RWPE2 (cell line): ENCODE data around the gene PROKR2.

Source experiments
- ATAC-seq: fragments of 200-7000 bp; cut with Tn5 transposase; 3 replicates; pipeline ENCODE4 v1.9.1; 2021; ENCODE audit warnings: low read depth
- DNase-seq: peaks from one replicate; pipeline ENCODE4 v3.0.0-alpha.2; 2020; ENCODE audit warnings: low spot score
- H3K27ac ChIP-seq: fragments of 450-650 bp; 2 replicates; pipeline ENCODE4 v1.5.1; 2017; ENCODE audit warnings: mild to moderate bottlenecking; ENCODE audit not compliant: poor library complexity, severe bottlenecking
- H3K27me3 ChIP-seq: fragments of 250-450 bp; sonication (Bioruptor Pico); 2 replicates; pipeline ENCODE4 v1.5.1; 2021; ENCODE audit warnings: mild to moderate bottlenecking, moderate library complexity; ENCODE audit not compliant: insufficient read depth, poor library complexity, severe bottlenecking
- H3K36me3 ChIP-seq: fragments of 250-450 bp; sonication (Bioruptor Pico); 2 replicates; pipeline ENCODE4 v1.5.1; 2020; ENCODE audit warnings: low read depth, mild to moderate bottlenecking, moderate library complexity
- H3K4me1 ChIP-seq: fragments of 250-450 bp; sonication (Bioruptor Pico); 2 replicates; pipeline ENCODE4 v1.5.1; 2021; ENCODE audit warnings: mild to moderate bottlenecking, moderate library complexity; ENCODE audit not compliant: insufficient read depth, poor library complexity, severe bottlenecking
- H3K4me3 ChIP-seq: fragments of 250-450 bp; sonication (Bioruptor Pico); 2 replicates; pipeline ENCODE4 v1.5.1; 2021; ENCODE audit warnings: mild to moderate bottlenecking, moderate library complexity; ENCODE audit not compliant: severe bottlenecking
- H3K9me3 ChIP-seq: fragments of 250-450 bp; sonication (Bioruptor Pico); 2 replicates; pipeline ENCODE4 v1.5.1; 2021; ENCODE audit warnings: mild to moderate bottlenecking, moderate library complexity; ENCODE audit not compliant: severe bottlenecking
- CTCF ChIP-seq: fragments of 450-650 bp; IDR thresholded peaks from one replicate; pipeline ENCODE4 v1.5.1; 2017; ENCODE audit warnings: mild to moderate bottlenecking, moderate library complexity; ENCODE audit not compliant: poor library complexity, severe bottlenecking

Gene PROKR2

GRCh38 chr20:5361176-5361575 lies 44.4 kb upstream of the PROKR2 start:
- peaks cover 8% of the 10 kb centered on the region for H3K4me1 ChIP-seq
- TF ChIP-seq CTCF, result no peak

GRCh38 chr20:5357946-5358345 lies 41.2 kb upstream of the PROKR2 start:
- Histone ChIP-seq H3K4me1 (peaks cover 14% of the 10 kb centered on the region), H3K36me3 (no peaks in the 10 kb centered on the region), H3K27ac (no peak overlapping the region), H3K9me3 (no peaks in the 10 kb centered on the region), H3K27me3 (no peaks in the 10 kb centered on the region), H3K4me3 (no peak overlapping the region)
- DNase-seq, result no peak
- no peak for ATAC-seq
- no peak for TF ChIP-seq CTCF

More at GRCh38 chr20:5361176-5361575, 44.4 kb upstream of the PROKR2 start:
- ATAC-seq, result no peak
- Histone ChIP-seq H3K27me3 (no peaks in the 10 kb centered on the region), H3K4me3 (no peak overlapping the region), H3K9me3 (no peaks in the 10 kb centered on the region), H3K27ac (no peak overlapping the region), H3K36me3 (no peaks in the 10 kb centered on the region)
- no peak for DNase-seq

GRCh38 chr20:5356941-5357340 lies 40.2 kb upstream of the PROKR2 start:
- Histone ChIP-seq H3K4me3 (no peak overlapping the region), H3K36me3 (no peaks in the 10 kb centered on the region), H3K27me3 (no peaks in the 10 kb centered on the region), H3K4me1 (peaks cover 14% of the 10 kb centered on the region), H3K9me3 (no peaks in the 10 kb centered on the region), H3K27ac (no peak overlapping the region)
- no peak for DNase-seq
- no peak for ATAC-seq
- TF ChIP-seq CTCF, result no peak

- DNase-seq (no peak), ATAC-seq (no peak)
- Histone ChIP-seq H3K4me1 (peaks cover 14% of the 10 kb centered on the region), H3K4me3 (no peak overlapping the region), H3K9me3 (no peaks in the 10 kb centered on the region), H3K36me3 (no peaks in the 10 kb centered on the region), H3K27ac (peak overlapping the region; percentile 50), H3K27me3 (no peaks in the 10 kb centered on the region)
- no peak for TF ChIP-seq CTCF
Measured at GRCh38 chr20:5354901-5355300, 38.1 kb upstream of the PROKR2 start.

GRCh38 chr20:5353624-5354496 lies 37.1 kb upstream of the PROKR2 start:
- Histone ChIP-seq H3K36me3 (no peaks in the 10 kb centered on the region), H3K4me3 (no peak overlapping the region), H3K9me3 (no peaks in the 10 kb centered on the region), H3K4me1 (peaks cover 14% of the 10 kb centered on the region), H3K27me3 (no peaks in the 10 kb centered on the region), H3K27ac (peak overlapping the region; percentile 50)
- ATAC-seq (peak; percentile 92), DNase-seq (no peak)
- no peak for TF ChIP-seq CTCF
